ENCODE data around the gene ATG2A.

GRCh38 chr11:64924910-64925284 is 7.9 kb upstream of the ATG2A start:
- TF ChIP-seq CTCF (conservative IDR thresholded peaks at IDR 0.05; ENCODE audit: low read depth, low read length) (no peak), EZH2 (IDR thresholded peaks at IDR 0.05; ENCODE audit: borderline replicate concordance, low read depth, low read length, poor library complexity, severe bottlenecking) (no peak)

Data from A673 (cell line).